ENCODE data around the gene ADAMTS12. TPM values are rescaled to one million over a fixed set of nuclear protein-coding genes. Genes with fewer than 3 reads are reported as not detected.

The ADAMTS12 gene
- total RNA-seq, 1 experiment from 2014 or later = 0.15 TPM

DNA sequence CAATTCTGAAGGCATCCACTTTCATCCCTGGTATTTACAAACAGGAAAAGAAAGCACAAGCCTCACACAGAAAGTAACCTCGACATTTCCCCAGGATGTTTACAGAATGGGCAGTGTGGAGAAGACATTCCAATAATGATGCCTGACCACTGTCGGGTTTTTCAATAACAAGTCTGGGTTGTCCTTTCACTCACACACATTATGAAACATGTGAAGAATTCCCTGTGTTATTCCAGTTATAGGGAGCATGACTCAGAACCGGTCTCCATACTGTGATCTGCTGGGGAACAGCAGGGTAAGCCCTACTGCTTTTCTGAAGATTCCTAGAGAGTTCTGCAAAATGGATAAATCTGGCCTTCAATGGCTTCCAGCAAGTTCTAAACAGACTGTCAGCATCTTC lies 155.3 kb downstream of the ADAMTS12 start:
- 0 out of 2 replicates have a peak, but pooled peaks cover 3% of the 10 kb centered on the region for H3K27me3 ChIP-seq (ENCODE audit: control insufficient read depth, insufficient read depth, low read length)
- DNase-seq (ENCODE audit: low read depth, low spot score) (no peak), ATAC-seq (no peak)
- in situ Hi-C loops (cut with HindIII; ENCODE audit: low pct_unique_long_range_greater_than_20kb, low sequenced_read_pairs) (no loop called here), intact Hi-C loops (cut with micrococcal nuclease; ENCODE audit: unreplicated experiment) (no loop called here)
- H3K36me3 ChIP-seq (ENCODE audit: control insufficient read depth, insufficient read depth, low read length) = no peaks in the 10 kb centered on the region; the same call in 1 of the 2 replicates
- H3K9me3 ChIP-seq (ENCODE audit: control insufficient read depth, insufficient read depth, low read depth, low read length) = no peaks in the 10 kb centered on the region
- POLR2A ChIA-PET = no interaction called here
- H3K27ac ChIP-seq (ENCODE audit: low read length) = no peak overlapping the region
- BruUV-seq (replicated peaks) = no TSS peak
- H3K4me1 ChIP-seq (ENCODE audit: control insufficient read depth, insufficient read depth, low read length) = no peaks in the 10 kb centered on the region
- CTCF ChIA-PET = no interaction called here
- TF ChIP-seq SIN3A (IDR thresholded peaks at IDR 0.05; ENCODE audit: borderline replicate concordance, insufficient read depth, low read depth, low read length) = no peak
- no peak for TF ChIP-seq REST (IDR thresholded peaks at IDR 0.05; ENCODE audit: insufficient read depth in 1 of 2, low read depth in 2 of 2, low read length in 1 of 2)
- TF ChIP-seq TCF7L2 (IDR thresholded peaks at IDR 0.05; ENCODE audit: low read depth, low read length) = no peak
- H3K4me3 ChIP-seq (ENCODE audit: low read depth in 2 of 2, low read length in 2 of 2) = no peak overlapping the region

DNA sequence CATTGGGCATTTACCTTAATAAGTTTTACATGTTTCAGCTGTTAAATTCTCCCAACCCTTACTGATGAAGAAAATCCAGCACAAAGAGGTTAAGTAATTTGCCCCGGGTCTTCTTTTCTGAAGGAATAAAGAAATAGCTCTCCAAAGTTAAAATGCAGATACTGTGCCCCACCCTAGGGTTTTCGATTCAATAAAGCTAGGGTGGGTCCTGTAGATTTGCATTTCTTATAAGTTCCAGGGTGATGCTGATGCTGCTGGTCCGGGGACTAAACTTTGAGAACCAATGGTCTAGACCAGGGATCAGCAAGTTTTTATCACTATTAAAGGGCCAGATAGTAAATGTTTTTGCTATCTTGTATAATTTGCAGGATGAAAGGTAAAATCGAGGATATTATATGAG lies 156.7 kb downstream of the ADAMTS12 start:
- no peaks in the 10 kb centered on the region for H3K4me1 ChIP-seq (ENCODE audit: control insufficient read depth, insufficient read depth, low read length)
- 0 out of 2 replicates have a peak, but pooled peaks cover 3% of the 10 kb centered on the region for H3K27me3 ChIP-seq (ENCODE audit: control insufficient read depth, insufficient read depth, low read length)
- BruUV-seq (replicated peaks) = no TSS peak
- H3K27ac ChIP-seq (ENCODE audit: low read length) = no peak overlapping the region
- DNase-seq (ENCODE audit: low read depth, low spot score) = no peak
- ATAC-seq = no peak
- POLR2A ChIA-PET = no interaction called here
- H3K9me3 ChIP-seq (ENCODE audit: control insufficient read depth, insufficient read depth, low read depth, low read length) = no peaks in the 10 kb centered on the region
- in situ Hi-C loops (cut with HindIII; ENCODE audit: low pct_unique_long_range_greater_than_20kb, low sequenced_read_pairs) = no loop called here
- no peak overlapping the region for H3K4me3 ChIP-seq (ENCODE audit: low read depth in 2 of 2, low read length in 2 of 2)
- CTCF ChIA-PET = no interaction called here
- no peak for TF ChIP-seq POLR2AphosphoS5 (IDR thresholded peaks at IDR 0.05; ENCODE audit: low read depth, low read length)
- TF ChIP-seq SIN3A (IDR thresholded peaks at IDR 0.05; ENCODE audit: borderline replicate concordance, insufficient read depth, low read depth, low read length) = no peak
- no peak for TF ChIP-seq REST (IDR thresholded peaks at IDR 0.05; ENCODE audit: insufficient read depth in 1 of 2, low read depth in 2 of 2, low read length in 1 of 2)
- TF ChIP-seq, protein P1, sequence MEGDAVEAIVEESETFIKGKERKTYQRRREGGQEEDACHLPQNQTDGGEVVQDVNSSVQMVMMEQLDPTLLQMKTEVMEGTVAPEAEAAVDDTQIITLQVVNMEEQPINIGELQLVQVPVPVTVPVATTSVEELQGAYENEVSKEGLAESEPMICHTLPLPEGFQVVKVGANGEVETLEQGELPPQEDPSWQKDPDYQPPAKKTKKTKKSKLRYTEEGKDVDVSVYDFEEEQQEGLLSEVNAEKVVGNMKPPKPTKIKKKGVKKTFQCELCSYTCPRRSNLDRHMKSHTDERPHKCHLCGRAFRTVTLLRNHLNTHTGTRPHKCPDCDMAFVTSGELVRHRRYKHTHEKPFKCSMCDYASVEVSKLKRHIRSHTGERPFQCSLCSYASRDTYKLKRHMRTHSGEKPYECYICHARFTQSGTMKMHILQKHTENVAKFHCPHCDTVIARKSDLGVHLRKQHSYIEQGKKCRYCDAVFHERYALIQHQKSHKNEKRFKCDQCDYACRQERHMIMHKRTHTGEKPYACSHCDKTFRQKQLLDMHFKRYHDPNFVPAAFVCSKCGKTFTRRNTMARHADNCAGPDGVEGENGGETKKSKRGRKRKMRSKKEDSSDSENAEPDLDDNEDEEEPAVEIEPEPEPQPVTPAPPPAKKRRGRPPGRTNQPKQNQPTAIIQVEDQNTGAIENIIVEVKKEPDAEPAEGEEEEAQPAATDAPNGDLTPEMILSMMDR (IDR thresholded peaks at IDR 0.05) = no peak
- TF ChIP-seq TCF7L2 (IDR thresholded peaks at IDR 0.05; ENCODE audit: low read depth, low read length) = no peak
- no peaks in the 10 kb centered on the region; the same call in 1 of the 2 replicates for H3K36me3 ChIP-seq (ENCODE audit: control insufficient read depth, insufficient read depth, low read length)
- intact Hi-C loops (cut with micrococcal nuclease; ENCODE audit: unreplicated experiment) = no loop called here
